Measurements from ENCODE around the gene RNPEP.
A peak's percentile ranks its signal among the peaks of the same experiment; 100 is the strongest.
"Not testable (repeated sequence)": the region's sequence is repeated elsewhere in the genome, so short reads cannot be mapped to it uniquely, and the experiment has no call there.

Gene RNPEP

GRCh38 chr1:201982623-201983379 is at the start of gene RNPEP:
RNPEP (plus strand) TSS chr1:201982648; CDS start chr1:201982667, 19 bp downstream.
- peak; percentile 56 for DNase-seq (ENCODE audit: low spot score)

DNA sequence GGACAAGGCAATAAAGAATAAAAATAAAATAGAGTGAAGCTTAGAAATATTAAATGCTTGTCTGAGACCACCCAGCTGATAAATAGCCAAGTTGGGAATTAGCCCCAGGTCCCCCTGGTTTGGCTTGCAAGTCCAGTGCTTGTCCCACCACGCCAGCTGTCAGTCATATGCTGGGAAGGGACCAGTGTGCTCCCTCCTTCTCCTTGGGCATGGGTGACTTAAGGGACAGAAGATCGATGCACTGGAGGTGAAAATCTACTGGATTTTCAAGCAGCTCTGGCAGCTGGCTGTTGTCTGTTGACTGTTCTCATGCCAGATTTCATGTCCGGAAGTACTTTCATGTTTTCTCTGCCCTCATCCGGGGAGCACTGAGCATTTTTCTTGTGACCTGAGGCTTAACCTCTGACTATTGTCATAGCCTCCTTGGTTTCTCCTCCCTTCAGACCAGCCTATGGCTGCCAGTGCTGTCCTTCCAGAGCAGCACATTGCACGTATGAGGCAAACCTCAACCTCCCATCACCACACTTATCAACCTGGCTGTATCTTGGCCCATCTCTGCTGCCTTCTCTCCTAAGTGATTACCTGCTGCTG is 48.5 kb upstream of the RNPEP start:
- no peak for DNase-seq (ENCODE audit: low spot score)

DNA sequence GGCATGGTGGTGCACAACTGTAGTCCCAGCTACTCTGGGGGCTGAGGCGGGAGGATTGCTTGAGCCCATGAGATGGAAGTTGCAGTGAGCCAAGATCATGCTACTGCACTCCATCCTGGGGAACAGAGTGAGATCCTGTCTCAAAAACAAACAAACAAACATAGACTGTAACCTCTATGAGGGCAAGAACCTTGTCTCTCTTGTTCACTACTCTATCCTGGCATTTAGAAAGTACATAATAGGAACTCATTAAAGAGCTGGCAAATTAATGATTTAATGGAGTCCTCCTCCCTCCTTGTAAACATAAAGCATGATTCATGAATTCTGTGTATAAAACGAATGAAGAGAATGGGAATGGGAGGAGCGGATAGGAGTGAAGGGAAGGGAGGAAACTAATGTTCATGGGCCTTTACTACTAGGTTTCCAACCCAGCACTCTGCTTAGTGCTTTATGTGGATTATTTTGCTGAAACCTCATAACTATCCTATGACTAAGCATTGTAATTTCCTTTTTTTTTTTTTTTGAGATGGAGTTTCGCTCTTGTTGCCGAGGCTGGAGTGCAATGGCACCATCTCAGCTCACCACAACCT is 44.7 kb upstream of the RNPEP start:
- DNase-seq (ENCODE audit: low spot score): no peak

- DNase-seq (ENCODE audit: low spot score): no peak
Measured at GRCh38 chr1:201938440-201939035, 43.9 kb upstream of the RNPEP start.

DNA sequence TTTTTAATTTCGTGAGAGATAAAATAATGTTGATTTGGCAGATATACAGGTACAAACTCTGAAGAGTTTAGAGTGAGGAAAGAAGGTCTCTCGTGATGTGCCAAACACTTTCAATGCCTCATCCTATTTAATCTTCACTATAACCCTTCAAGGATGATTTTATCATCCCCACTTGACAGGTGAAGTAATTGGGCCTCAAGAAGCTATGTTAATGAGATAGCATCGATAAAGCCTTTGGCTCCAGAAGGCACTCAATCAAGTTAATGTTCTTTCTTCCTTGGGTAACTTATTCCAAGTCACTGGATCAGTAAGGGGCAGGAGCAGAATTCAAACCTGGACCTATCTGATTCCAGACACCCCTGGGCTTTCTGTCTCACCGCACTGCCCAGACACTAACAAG is 43.3 kb upstream of the RNPEP start:
- no peak for DNase-seq (ENCODE audit: low spot score)

DNA sequence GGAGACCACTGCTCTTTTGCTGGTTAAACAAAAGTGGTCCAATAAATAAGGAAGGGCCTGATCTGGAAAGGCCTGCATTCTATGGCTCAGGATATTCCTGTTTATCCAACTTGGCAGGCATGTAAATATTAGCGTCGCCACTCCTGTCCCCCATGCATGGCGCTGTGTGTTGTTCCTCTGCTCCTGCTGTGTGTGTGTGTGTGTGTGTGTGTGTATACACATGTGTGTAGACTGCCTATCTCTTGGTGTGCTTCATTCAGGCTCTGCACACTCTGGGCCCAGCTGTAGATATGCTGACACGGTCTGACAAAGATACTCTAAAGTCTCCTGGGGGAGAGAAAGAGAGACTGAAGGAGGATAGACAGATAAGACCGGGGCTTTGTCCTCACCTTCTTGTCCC is 42.9 kb upstream of the RNPEP start:
- DNase-seq (ENCODE audit: low spot score): no peak

DNA sequence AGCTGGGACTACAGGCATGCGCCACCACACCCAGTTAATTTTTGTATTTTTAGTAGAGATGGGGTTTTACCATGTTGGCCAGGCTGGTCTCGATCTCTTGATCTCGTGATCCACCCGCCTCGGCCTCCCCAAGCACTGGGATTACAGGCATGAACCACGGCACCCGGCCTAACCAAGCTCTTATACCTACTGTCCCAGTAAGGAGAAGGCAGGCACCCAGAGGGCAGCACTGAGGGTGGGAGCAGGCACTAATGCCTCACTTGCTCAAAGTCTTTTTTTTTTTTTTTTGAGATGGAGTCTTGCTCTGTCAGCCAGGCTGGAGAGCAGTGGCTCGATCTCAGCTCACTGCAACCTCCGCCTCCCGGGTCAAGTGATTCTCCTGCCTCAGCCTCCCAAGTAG is 42.1 kb upstream of the RNPEP start:
- not testable (repeated sequence) for DNase-seq (ENCODE audit: low spot score)

DNA sequence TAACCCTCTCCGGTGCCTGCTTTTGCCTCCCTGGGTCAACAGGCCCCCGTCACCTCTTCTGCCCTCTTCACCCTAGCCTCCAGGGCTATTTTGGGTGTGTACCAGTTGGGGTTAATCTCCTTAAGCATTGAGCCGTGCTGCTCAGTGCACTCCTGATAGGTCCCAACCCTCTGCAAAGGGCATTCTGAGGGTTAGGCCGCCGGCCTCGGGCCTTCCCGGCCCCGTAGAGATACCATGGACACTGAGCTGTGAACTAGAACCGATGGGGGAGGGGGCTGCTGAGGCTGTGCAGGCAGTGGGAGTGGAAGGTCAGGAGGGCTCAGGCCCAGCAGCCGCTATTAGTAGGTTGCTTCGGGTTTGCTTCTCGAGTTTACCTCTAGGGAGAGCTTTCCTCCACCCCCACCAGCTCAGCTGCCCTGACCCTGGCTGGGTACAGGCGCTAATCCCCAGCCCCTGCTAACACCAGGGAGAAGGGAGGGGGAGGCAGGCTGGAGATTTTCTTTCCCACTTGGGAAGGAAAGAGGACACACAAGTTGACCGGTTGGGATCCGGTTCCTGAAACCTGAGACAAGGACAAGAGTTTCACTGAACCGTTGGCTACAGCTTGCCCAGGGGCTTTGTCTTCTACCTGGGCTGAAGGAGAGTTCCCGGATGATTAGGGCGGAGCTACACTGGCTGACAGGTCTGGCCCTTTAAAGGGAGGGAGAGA is 40.9 kb upstream of the RNPEP start:
- no peak for DNase-seq (ENCODE audit: low spot score)

DNA sequence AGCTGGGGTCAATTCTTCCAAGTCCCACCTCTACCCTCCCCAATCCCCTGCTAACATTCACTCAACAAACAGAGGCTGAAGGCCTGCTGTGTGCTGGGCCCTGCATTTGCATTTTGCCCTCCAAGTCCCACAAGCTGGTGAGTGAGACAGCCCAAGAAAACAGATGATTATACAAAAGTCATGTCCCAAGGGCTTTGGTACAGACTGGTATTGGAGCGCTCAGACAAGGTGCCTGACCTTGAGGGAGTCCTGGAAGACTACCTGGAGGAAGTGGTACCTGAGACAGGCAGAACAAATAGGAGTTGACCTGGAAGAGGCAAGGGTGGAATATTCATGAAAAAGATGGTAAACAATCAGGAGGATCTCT is 40.3 kb upstream of the RNPEP start:
- no peak for DNase-seq (ENCODE audit: low spot score)

DNA sequence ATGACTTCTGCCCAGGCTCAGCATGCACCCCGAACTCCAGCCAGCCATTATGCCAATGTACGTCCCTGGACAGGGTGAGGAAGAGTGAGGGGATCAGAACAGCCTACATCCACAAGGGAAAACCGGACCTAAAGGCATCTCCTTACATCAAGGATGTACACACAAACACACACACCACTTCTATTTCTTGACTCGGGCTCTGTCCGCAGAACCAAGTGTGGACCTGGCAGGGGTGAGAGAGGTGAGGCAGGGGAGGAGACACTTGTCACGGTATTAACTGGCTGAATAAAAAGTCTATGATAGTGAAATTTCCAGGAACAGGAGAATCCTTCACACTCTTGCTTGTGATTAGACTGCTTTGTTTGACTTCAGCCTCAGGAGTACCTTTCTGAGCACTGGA is 38.4 kb upstream of the RNPEP start:
- DNase-seq (ENCODE audit: low spot score): no peak

DNA sequence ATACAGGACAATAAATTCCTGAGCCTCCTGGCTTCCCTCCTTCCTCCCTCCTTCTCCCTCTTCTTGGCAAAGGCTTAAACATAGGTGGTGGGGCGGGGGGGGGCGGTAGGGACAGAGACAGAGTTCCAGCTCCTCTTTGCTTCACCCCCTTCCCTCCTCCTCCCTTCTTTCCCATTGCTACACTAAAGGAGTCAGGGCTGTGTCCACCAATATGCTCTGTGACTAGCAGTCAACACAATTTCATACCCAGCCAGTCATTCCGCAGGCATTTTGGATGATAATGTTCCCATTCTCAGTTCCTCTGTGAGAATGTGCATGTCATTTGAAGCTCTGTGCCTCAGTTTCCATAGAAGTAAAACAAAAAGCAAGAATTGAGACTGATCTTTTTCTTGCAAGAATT is 37.8 kb upstream of the RNPEP start:
- DNase-seq (ENCODE audit: low spot score): no peak

DNA sequence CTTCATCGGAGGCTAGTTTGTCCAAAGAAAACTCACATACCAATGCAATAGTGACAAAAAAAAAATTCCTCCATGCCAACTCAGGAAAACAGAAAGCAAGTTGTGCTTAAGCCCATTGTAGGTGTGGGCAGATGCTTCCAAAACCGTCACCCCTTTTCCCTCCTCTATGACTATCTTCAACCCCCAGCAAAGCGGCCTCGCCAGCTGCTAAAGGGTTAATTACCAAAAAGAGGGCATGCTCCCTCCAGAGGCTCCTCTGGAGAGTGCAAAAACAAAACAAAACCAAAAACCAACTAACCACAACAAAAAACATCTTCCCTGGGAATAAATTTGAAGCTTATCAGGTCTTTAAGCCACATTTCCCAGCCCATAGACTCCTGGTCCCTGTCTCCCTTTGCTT is 37.3 kb upstream of the RNPEP start:
- DNase-seq (ENCODE audit: low spot score): no peak

GRCh38 chr1:201945863-201946223 is 36.6 kb upstream of the RNPEP start:
- no peak for DNase-seq (ENCODE audit: low spot score)

DNA sequence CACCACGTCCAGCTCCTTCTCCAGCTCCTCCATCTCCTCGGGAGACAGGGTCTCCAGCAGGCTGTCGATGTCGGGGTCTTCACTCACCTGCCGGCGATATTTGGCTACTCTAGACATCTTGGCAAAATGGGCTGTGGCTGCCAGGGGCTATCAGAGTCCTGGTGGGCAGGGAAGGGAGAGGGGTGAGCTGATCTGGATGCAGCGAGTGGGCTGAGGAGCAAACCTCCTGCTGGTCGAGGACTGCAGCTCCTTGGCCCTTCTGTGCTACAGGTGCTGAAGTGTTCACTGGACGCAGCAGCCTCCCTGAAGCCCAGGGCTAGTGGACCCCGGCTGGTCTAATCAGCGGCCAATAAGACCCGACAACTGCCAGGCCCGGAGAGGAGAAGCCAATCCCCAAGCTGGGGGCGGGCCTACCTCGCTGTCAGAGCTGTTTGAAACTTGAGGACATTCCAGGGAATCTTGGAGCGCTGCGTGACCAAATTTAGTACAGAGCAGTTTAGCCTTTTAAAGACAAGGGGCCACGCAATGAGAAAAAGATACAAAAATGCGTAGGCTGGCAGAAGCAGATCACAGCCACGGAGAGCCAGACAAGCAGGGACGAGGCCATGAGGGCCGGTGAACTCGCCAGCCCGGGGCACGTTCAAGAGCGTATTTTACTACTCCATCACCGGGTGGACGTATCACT is 36.1 kb upstream of the RNPEP start, which contains the start of gene LMOD1:
LMOD1 (minus strand) TSS at position 325 of the 685 bp plus-strand sequence; CDS start at position 117, 208 bp downstream.
- peak; percentile 44 for DNase-seq (ENCODE audit: low spot score)

DNA sequence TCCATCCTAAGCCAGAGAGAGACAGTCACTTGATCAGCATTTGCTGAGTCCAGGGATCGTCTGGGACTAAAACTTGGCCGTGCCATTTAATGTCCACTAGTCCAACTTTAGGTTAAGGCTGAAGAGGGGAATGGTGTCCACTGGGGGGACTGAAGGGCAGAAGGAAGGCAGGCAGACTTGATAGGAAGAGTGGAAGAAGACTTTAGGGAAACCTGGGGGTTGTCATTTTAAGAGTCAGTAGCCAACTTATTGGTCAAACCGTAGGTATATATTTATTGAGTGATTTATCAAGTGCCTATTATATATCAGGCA is 34.8 kb upstream of the RNPEP start:
- no peak for DNase-seq (ENCODE audit: low spot score)

- DNase-seq (ENCODE audit: low spot score): no peak
Measured at GRCh38 chr1:201949491-201949890, 33.0 kb upstream of the RNPEP start.

DNA sequence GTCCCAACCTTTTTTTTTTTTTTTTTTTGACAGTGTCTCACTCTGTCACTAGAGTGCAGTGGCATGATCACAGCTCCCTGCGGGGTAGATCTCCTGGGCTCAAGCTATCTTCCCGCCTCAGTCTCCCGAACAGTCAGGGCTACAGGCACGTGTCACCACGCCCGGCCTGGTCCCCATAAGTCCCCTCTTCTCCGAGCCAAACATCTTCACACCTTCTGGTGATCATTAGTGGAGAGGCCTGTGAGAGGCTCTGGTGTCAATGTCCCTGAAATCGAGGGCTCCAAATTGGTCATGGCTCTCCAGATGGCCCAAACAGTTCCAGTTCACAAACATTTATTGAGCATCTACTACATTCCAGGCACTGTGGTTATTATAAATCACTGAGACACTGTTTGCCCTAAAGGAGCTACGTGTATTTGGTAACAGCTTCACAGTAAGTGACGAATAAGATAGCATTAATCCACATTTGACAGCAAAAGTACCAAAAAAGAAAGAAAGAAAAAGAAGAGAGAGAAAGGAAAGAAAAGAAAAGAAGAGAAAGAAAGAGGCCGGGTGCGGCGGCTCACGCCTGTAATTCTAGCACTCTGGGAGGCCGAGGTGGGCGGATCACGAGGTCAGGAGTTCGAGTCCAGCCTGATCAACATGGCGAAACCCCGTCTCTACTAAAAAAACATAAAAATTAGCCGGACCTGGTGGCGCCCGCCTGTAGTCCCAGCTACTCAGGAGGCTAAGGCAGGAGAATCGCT is 28.0 kb upstream of the RNPEP start:
- DNase-seq (ENCODE audit: low spot score): no peak

DNA sequence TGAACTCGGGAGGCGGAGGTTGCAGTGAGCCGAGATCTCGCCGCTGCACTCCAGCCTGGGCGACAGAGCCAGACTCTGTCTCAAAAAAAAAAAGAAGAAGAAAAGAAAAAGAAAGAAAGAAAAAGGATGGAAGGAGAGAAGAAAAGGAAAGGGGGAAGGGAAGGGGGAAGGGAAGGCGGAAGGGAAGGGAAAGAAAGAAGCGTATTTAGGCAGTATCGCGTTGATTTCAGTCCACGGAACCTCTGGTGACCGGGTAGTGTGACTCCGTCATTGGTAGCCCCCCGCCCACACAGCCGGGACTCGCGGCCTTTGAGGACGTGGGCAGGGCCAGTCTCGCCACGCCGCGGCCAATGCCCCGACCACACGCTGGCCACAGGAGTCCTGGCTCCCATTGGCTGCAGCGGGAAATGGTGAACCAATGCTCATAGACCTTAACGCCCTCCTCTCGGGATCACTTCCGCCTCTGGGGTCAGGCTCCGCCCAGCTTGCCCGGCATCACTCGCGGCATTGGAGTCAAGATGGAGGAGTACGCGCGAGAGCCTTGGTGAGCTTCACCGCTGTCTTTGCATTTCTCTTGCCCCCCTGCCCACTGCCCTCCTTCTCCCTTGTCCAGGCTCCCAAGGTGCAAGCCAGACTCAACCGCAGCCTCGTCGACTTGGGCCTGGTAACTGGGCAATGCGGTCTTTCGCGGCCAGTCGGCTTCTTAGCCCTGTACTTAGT is 27.3 kb upstream of the RNPEP start, which contains the start of gene TIMM17A:
TIMM17A (plus strand) TSS at position 495 of the 720 bp plus-strand sequence; CDS start at position 519, 24 bp downstream.
- peak; percentile 73 for DNase-seq (ENCODE audit: low spot score)

DNA sequence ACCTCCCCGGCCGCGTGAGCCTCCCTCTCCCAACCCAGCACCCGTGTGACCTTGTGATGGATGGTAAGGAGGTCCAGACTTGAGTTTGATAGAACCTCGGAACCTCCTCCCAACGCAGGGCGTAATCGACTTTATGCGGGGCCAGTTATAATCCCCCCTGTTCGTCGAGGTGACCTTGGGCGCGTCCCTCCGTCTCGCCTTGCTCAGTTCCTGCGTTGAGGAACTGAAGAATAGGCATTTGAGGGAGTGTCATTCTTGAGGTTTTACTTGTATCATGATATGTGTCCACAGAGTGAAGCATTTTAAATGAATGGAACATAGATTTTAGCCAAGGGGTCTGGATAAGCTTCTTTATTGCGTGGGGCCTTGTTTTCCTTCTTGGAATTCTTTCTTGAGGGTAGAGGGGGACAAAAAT is 26.7 kb upstream of the RNPEP start:
- DNase-seq (ENCODE audit: low spot score): no peak

DNA sequence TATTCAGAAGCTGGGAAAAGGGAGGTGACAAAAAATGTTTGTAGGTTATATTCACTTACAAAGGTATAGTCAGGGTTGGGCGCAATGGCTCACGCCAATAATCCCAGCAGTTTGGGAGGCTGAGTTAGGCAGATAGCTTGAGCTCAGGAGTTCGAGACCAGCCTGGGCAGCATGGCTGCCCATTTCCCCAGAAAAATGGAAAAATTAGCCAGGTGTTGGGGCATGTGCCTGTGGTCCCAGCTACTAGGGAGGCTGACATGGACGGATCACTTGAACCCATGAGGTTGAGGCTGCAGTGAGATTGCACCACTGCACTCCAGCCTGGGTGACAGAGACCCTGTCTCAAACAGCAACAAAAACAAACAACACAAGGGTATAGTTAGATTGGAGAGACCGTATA is 24.1 kb upstream of the RNPEP start:
- no peak for DNase-seq (ENCODE audit: low spot score)

- not testable (repeated sequence) for DNase-seq (ENCODE audit: low spot score)
Measured at GRCh38 chr1:201962382-201962781, 20.1 kb upstream of the RNPEP start.
